GM12865 (cell line): ENCODE data around the gene MBTPS1.

Experiments used
- DNase-seq: peaks from one replicate; pipeline ENCODE4 v3.0.0; 2010; ENCODE audit warnings: low read depth
- H3K4me3 ChIP-seq: 2 replicates; pipeline ENCODE4 v1.5.1; 2011; ENCODE audit warnings: mild to moderate bottlenecking, low read depth, low read length, control low read depth
- CTCF ChIP-seq: IDR thresholded peaks from 2 replicates; pipeline ENCODE4 v1.5.1; 2011; ENCODE audit warnings: low read length, control low read depth, low read depth, inconsistent platforms; ENCODE audit not compliant: insufficient read depth; ENCODE audit errors: missing control alignments

The MBTPS1 gene

GRCh38 chr16:84049403-84050060 lies 67.2 kb downstream of the MBTPS1 start:
- DNase-seq: no peak
- no peak overlapping the region for H3K4me3 ChIP-seq
- TF ChIP-seq CTCF: no peak

- no peak for TF ChIP-seq CTCF
- DNase-seq: no peak
- H3K4me3 ChIP-seq: no peak overlapping the region
Observed at GRCh38 chr16:84048871-84049270, 67.9 kb downstream of the MBTPS1 start.

GRCh38 chr16:84048270-84048669 lies 68.5 kb downstream of the MBTPS1 start:
- H3K4me3 ChIP-seq: no peak overlapping the region
- DNase-seq: no peak
- no peak for TF ChIP-seq CTCF

- no peak for TF ChIP-seq CTCF
- H3K4me3 ChIP-seq: no peak overlapping the region
- no peak for DNase-seq
Observed at GRCh38 chr16:84047626-84048025, 69.1 kb downstream of the MBTPS1 start.

- no peak for DNase-seq
- H3K4me3 ChIP-seq: no peak overlapping the region
- TF ChIP-seq CTCF: no peak
Observed at GRCh38 chr16:84047206-84047605, 69.5 kb downstream of the MBTPS1 start.

GRCh38 chr16:84045818-84046470 lies 70.8 kb downstream of the MBTPS1 start:
- no peak overlapping the region for H3K4me3 ChIP-seq
- no peak for DNase-seq
- TF ChIP-seq CTCF: no peak
